HUES6 (cell line): ENCODE data around the gene KCND2.

Experiments
- H3K27ac ChIP-seq: 2 replicates; pipeline ENCODE4 v1.7.0; 2013; ENCODE audit warnings: low read depth, mild to moderate bottlenecking, low read length, inconsistent platforms
- H3K27me3 ChIP-seq: 2 replicates; pipeline ENCODE4 v1.6.1; 2013; ENCODE audit warnings: low read length; ENCODE audit not compliant: control insufficient read depth, insufficient read depth
- H3K36me3 ChIP-seq: 2 replicates; pipeline ENCODE4 v1.6.1; 2013; ENCODE audit warnings: low read length; ENCODE audit not compliant: control insufficient read depth, insufficient read depth
- H3K4me1 ChIP-seq: 2 replicates; pipeline ENCODE4 v1.6.1; 2013; ENCODE audit warnings: low read length; ENCODE audit not compliant: control insufficient read depth, insufficient read depth
- H3K4me3 ChIP-seq: 2 replicates; pipeline ENCODE4 v1.5.1; 2013; ENCODE audit warnings: low read depth, low read length
- H3K9ac ChIP-seq: one replicate; pipeline ENCODE4 v1.6.1; 2013; ENCODE audit warnings: mild to moderate bottlenecking, low read length
- H3K9me3 ChIP-seq: 2 replicates; pipeline ENCODE4 v1.6.1; 2013; ENCODE audit warnings: low read depth, low read length; ENCODE audit not compliant: control insufficient read depth, insufficient read depth

KCND2 gene

GRCh38 chr7:120486164-120486563 is 213.2 kb downstream of the KCND2 start:
- H3K27me3 ChIP-seq: no peaks in the 10 kb centered on the region
- H3K36me3 ChIP-seq: no peaks in the 10 kb centered on the region
- peak overlapping the region; percentile 27; the same call in 1 of the 2 replicates for H3K27ac ChIP-seq
- H3K4me1 ChIP-seq: peaks cover 10% of the 10 kb centered on the region
- H3K9ac ChIP-seq: no peak overlapping the region
- H3K9me3 ChIP-seq: no peaks in the 10 kb centered on the region
- no peak overlapping the region for H3K4me3 ChIP-seq

- peaks cover 18% of the 10 kb centered on the region for H3K4me1 ChIP-seq
- no peak overlapping the region for H3K9ac ChIP-seq
- no peak overlapping the region for H3K27ac ChIP-seq
- no peaks in the 10 kb centered on the region for H3K27me3 ChIP-seq
- H3K9me3 ChIP-seq: no peaks in the 10 kb centered on the region
- H3K4me3 ChIP-seq: no peak overlapping the region
- H3K36me3 ChIP-seq: no peaks in the 10 kb centered on the region
These were observed 229.2 kb downstream of the KCND2 start for GRCh38 chr7:120502132-120502531.

- H3K9me3 ChIP-seq: no peaks in the 10 kb centered on the region
- no peak overlapping the region for H3K4me3 ChIP-seq
- no peaks in the 10 kb centered on the region for H3K27me3 ChIP-seq
- no peak overlapping the region for H3K9ac ChIP-seq
- peaks cover 18% of the 10 kb centered on the region for H3K4me1 ChIP-seq
- no peak overlapping the region for H3K27ac ChIP-seq
- H3K36me3 ChIP-seq: no peaks in the 10 kb centered on the region
These were observed 229.8 kb downstream of the KCND2 start for GRCh38 chr7:120502825-120503224.

GRCh38 chr7:120504386-120504785 is 231.4 kb downstream of the KCND2 start:
- H3K36me3 ChIP-seq: no peaks in the 10 kb centered on the region
- H3K4me3 ChIP-seq: no peak overlapping the region
- peaks cover 18% of the 10 kb centered on the region for H3K4me1 ChIP-seq
- no peaks in the 10 kb centered on the region for H3K9me3 ChIP-seq
- H3K9ac ChIP-seq: no peak overlapping the region
- H3K27ac ChIP-seq: no peak overlapping the region
- no peaks in the 10 kb centered on the region for H3K27me3 ChIP-seq

- Histone ChIP-seq H3K27me3 (no peaks in the 10 kb centered on the region), H3K4me3 (no peak overlapping the region), H3K9me3 (no peaks in the 10 kb centered on the region), H3K9ac (no peak overlapping the region), H3K27ac (no peak overlapping the region), H3K36me3 (no peaks in the 10 kb centered on the region), H3K4me1 (peaks cover 18% of the 10 kb centered on the region)
These were observed 232.8 kb downstream of the KCND2 start for GRCh38 chr7:120505770-120506169.

- H3K27ac ChIP-seq: no peak overlapping the region
- H3K4me3 ChIP-seq: no peak overlapping the region
- H3K27me3 ChIP-seq: no peaks in the 10 kb centered on the region
- no peaks in the 10 kb centered on the region for H3K36me3 ChIP-seq
- H3K9ac ChIP-seq: no peak overlapping the region
- no peaks in the 10 kb centered on the region for H3K9me3 ChIP-seq
- H3K4me1 ChIP-seq: no peaks in the 10 kb centered on the region
These were observed 239.7 kb downstream of the KCND2 start for GRCh38 chr7:120512701-120513100.

- Histone ChIP-seq H3K36me3 (no peaks in the 10 kb centered on the region), H3K9ac (no peak overlapping the region), H3K4me1 (peaks cover 35% of the 10 kb centered on the region), H3K27ac (peak overlapping the region; percentile 58; the same call in 1 of the 2 replicates), H3K27me3 (no peaks in the 10 kb centered on the region), H3K9me3 (no peaks in the 10 kb centered on the region), H3K4me3 (no peak overlapping the region)
These were observed 246.2 kb downstream of the KCND2 start for GRCh38 chr7:120519224-120519623.

GRCh38 chr7:120521761-120522737 is 249.1 kb downstream of the KCND2 start:
- Histone ChIP-seq H3K27me3 (no peaks in the 10 kb centered on the region), H3K9ac (peak overlapping the region; percentile 71), H3K9me3 (no peaks in the 10 kb centered on the region), H3K4me1 (peaks cover 35% of the 10 kb centered on the region), H3K36me3 (no peaks in the 10 kb centered on the region), H3K27ac (peak overlapping the region; percentile 94), H3K4me3 (peak overlapping the region; percentile 31)

GRCh38 chr7:120523985-120524384 is 251.0 kb downstream of the KCND2 start:
- Histone ChIP-seq H3K36me3 (no peaks in the 10 kb centered on the region), H3K27me3 (no peaks in the 10 kb centered on the region), H3K9me3 (no peaks in the 10 kb centered on the region), H3K4me3 (no peak overlapping the region), H3K27ac (peak overlapping the region; percentile 50; the same call in 1 of the 2 replicates), H3K4me1 (peaks cover 33% of the 10 kb centered on the region), H3K9ac (no peak overlapping the region)

- Histone ChIP-seq H3K9ac (no peak overlapping the region), H3K27me3 (no peaks in the 10 kb centered on the region), H3K9me3 (no peaks in the 10 kb centered on the region), H3K36me3 (no peaks in the 10 kb centered on the region), H3K4me1 (peaks cover 8% of the 10 kb centered on the region), H3K27ac (no peak overlapping the region), H3K4me3 (no peak overlapping the region)
These were observed 254.0 kb downstream of the KCND2 start for GRCh38 chr7:120526902-120527509.

- no peak overlapping the region for H3K27ac ChIP-seq
- H3K4me1 ChIP-seq: no peaks in the 10 kb centered on the region
- H3K4me3 ChIP-seq: no peak overlapping the region
- H3K9me3 ChIP-seq: no peaks in the 10 kb centered on the region
- no peak overlapping the region for H3K9ac ChIP-seq
- H3K27me3 ChIP-seq: no peaks in the 10 kb centered on the region
- H3K36me3 ChIP-seq: no peaks in the 10 kb centered on the region
These were observed 256.8 kb downstream of the KCND2 start for GRCh38 chr7:120529736-120530135.
